IMR-90 (cell line): ENCODE results near the gene RAB40C. TPM values are rescaled to one million over a fixed set of nuclear protein-coding genes. Genes with fewer than 3 reads are reported as not detected.

Experiments
- ATAC-seq: fragments of 200-7000 bp; cut with Tn5 transposase; 2 replicates; pipeline ENCODE4 v1.9.1; 2020; ENCODE audit warnings: low read depth, mild to moderate bottlenecking, moderate library complexity
- BruUV-seq: library from RNA; stranded (reverse); fragments of 400-500 nt; replicated peaks from 2 replicates; lab custom pipeline; 2021; lab: Mats Ljungman, UMichigan
- CTCF ChIA-PET: fragments of 300-600 bp; formaldehyde crosslinking; extraction: SDS; loops from one replicate; lab custom pipeline; 2021; ENCODE audit warnings: antibody characterized with exemption; lab: Yijun Ruan, JAX
- POLR2A ChIA-PET: fragments of 300-600 bp; sonication (Branson Sonifier 250); formaldehyde crosslinking; loops from one replicate; lab custom pipeline; 2022; ENCODE audit warnings: antibody characterized with exemption; ENCODE audit not compliant: unreplicated experiment; lab: Charles Lee
- DNase-seq: peaks from one replicate; pipeline ENCODE4 v3.0.0; 2013
- H2AFZ ChIP-seq: replicated peaks from 2 replicates; pipeline ENCODE3; 2013; ENCODE audit warnings: low read length, mild to moderate bottlenecking; ENCODE audit not compliant: poor library complexity
- H2AK5ac ChIP-seq: 2 replicates; pipeline ENCODE4 v1.6.1; 2013; ENCODE audit warnings: low read depth, low read length, inconsistent platforms
- H2AK9ac ChIP-seq: replicated peaks from 2 replicates; pipeline ENCODE3; 2013; ENCODE audit warnings: mild to moderate bottlenecking, low read depth, low read length, moderate library complexity; ENCODE audit not compliant: poor library complexity
- H2BK120ac ChIP-seq: 2 replicates; pipeline ENCODE4 v1.6.1; 2013; ENCODE audit warnings: low read depth, low read length, inconsistent platforms
- H2BK15ac ChIP-seq: 3 replicates; pipeline ENCODE4 v1.6.1; 2013; ENCODE audit warnings: low read depth, low read length, inconsistent platforms
- H2BK20ac ChIP-seq: 2 replicates; pipeline ENCODE4 v1.6.1; 2013; ENCODE audit warnings: low read depth, mild to moderate bottlenecking, inconsistent platforms, low read length, moderate library complexity
- H2BK5ac ChIP-seq: 2 replicates; pipeline ENCODE4 v1.6.1; 2013; ENCODE audit warnings: mild to moderate bottlenecking, low read depth, low read length, inconsistent platforms; ENCODE audit not compliant: poor library complexity, severe bottlenecking
- H3K14ac ChIP-seq: replicated peaks from 2 replicates; pipeline ENCODE4 v1.6.1; 2013; ENCODE audit warnings: low read depth, low read length, inconsistent platforms
- H3K18ac ChIP-seq: 2 replicates; pipeline ENCODE4 v1.6.1; 2013; ENCODE audit warnings: low read depth, low read length, control low read depth
- H3K23ac ChIP-seq: 2 replicates; pipeline ENCODE4 v1.6.1; 2013; ENCODE audit warnings: low read depth, low read length, inconsistent platforms
- H3K27ac ChIP-seq: 2 replicates; pipeline ENCODE4 v1.5.1; 2013; ENCODE audit warnings: mild to moderate bottlenecking, control low read depth, low read length; ENCODE audit not compliant: insufficient read depth
- H3K27me3 ChIP-seq: 2 replicates; pipeline ENCODE4 v1.6.1; 2013; ENCODE audit warnings: low read length; ENCODE audit not compliant: control insufficient read depth, insufficient read depth
- H3K36me3 ChIP-seq: 2 replicates; pipeline ENCODE4 v1.6.1; 2013; ENCODE audit warnings: low read length, mixed read lengths; ENCODE audit not compliant: control insufficient read depth, insufficient read depth
- H3K4ac ChIP-seq: 2 replicates; pipeline ENCODE4 v1.6.1; 2013; ENCODE audit warnings: low read depth, low read length, inconsistent platforms
- H3K4me1 ChIP-seq: 2 replicates; pipeline ENCODE4 v1.6.1; 2013; ENCODE audit warnings: low read length, mixed read lengths; ENCODE audit not compliant: control insufficient read depth, insufficient read depth
- H3K4me2 ChIP-seq: 2 replicates; pipeline ENCODE4 v1.6.1; 2013; ENCODE audit warnings: low read depth, mild to moderate bottlenecking, control low read depth, low read length, moderate library complexity
- H3K4me3 ChIP-seq: 2 replicates; pipeline ENCODE4 v1.5.1; 2013; ENCODE audit warnings: low read depth, mild to moderate bottlenecking, control low read depth, low read length, moderate library complexity; ENCODE audit not compliant: insufficient read depth
- H3K56ac ChIP-seq: 2 replicates; pipeline ENCODE4 v1.6.1; 2013; ENCODE audit warnings: low read length, inconsistent platforms; ENCODE audit not compliant: insufficient read depth; ENCODE audit errors: extremely low read depth
- H3K79me1 ChIP-seq, 2 experiments: 2 replicates each; pipeline ENCODE4 v1.6.1; 2013; ENCODE audit warnings: low read length in 2 of 2, inconsistent platforms in 1 of 2, low read depth in 1 of 2
- H3K9ac ChIP-seq: 2 replicates; pipeline ENCODE4 v1.6.1; 2013; ENCODE audit warnings: low read depth, low read length, control low read depth
- H3K9me1 ChIP-seq: 2 replicates; pipeline ENCODE4 v1.6.1; 2013; ENCODE audit warnings: low read length, inconsistent platforms; ENCODE audit not compliant: insufficient read depth
- H3K9me3 ChIP-seq: 2 replicates; pipeline ENCODE4 v1.6.1; 2013; ENCODE audit warnings: low read length; ENCODE audit not compliant: control insufficient read depth, insufficient read depth
- H4K20me1 ChIP-seq: 2 replicates; pipeline ENCODE4 v1.6.1; 2013; ENCODE audit warnings: low read length, inconsistent platforms; ENCODE audit not compliant: insufficient read depth
- H4K5ac ChIP-seq: 2 replicates; pipeline ENCODE4 v1.6.1; 2013; ENCODE audit warnings: mild to moderate bottlenecking, low read depth, low read length, control low read depth
- H4K8ac ChIP-seq, 2 experiments: 2 replicates each; pipeline ENCODE4 v1.6.1; 2013; ENCODE audit warnings: low read depth in 2 of 2, low read length in 2 of 2, control low read depth in 1 of 2, inconsistent platforms in 1 of 2
- H4K91ac ChIP-seq: 2 replicates; pipeline ENCODE4 v1.6.1; 2013; ENCODE audit warnings: low read depth, low read length, inconsistent platforms; ENCODE audit not compliant: insufficient read depth
- MAZ ChIP-seq: IDR thresholded peaks from 2 replicates; pipeline ENCODE4 v1.6.1; 2012; ENCODE audit warnings: low read depth, mild to moderate bottlenecking, low read length, improper control_type of control experiment, moderate library complexity, borderline replicate concordance
- RAD21 ChIP-seq: IDR thresholded peaks from 2 replicates; pipeline ENCODE4 v1.6.1; 2012; ENCODE audit warnings: low read length, improper control_type of control experiment
- WGBS, 2 experiments: methylation state at CpG; one replicate each; pipeline versions ENCODE4 v1.1.5 to v1.1.7; 2013; ENCODE audit warnings: missing lambda C conversion rate in 2 of 2; ENCODE audit not compliant: insufficient read length in 1 of 2; ENCODE audit errors: extremely low coverage in 2 of 2; 5-methylcytosine and 5-hydroxymethylcytosine counted together
- dilution Hi-C: fragments of 300-500 bp; cut with HindIII; formaldehyde crosslinking; loops from one replicate; pipeline ENCODE4 v1.14.3; 2018; ENCODE audit warnings: low sequenced_read_pairs; ENCODE audit not compliant: unreplicated experiment
- in situ Hi-C: fragments of 300-500 bp; cut with MboI; formaldehyde crosslinking; loops from 3 replicates; pipeline ENCODE4 v1.14.3; 2019; ENCODE audit warnings: low sequenced_read_pairs, inconsistent platforms, mixed read lengths
- intact Hi-C: fragments of 100-400 bp; cut with micrococcal nuclease; formaldehyde crosslinking; loops from 2 replicates; pipeline ENCODE4 v1.10.0; 2022
- polyA plus RNA-seq, 3 experiments: library from polyadenylated mRNA; depleted of rRNA; stranded (reverse); fragments of >200 nt; gene quantifications; 2 replicates each; pipeline ENCODE4 v1.2.3, GENCODE V29; 2012; ENCODE audit warnings: low replicate concordance in 1 of 3
- total RNA-seq: library from RNA; depleted of rRNA; stranded (reverse); fragments of >200 nt; gene quantifications from 2 replicates; pipeline ENCODE4 v1.2.3, GENCODE V29; 2012
- TF ChIP-seq, protein P1 (sequence below): conservative IDR thresholded peaks from 2 replicates; pipeline ENCODE4 v1.5.1; 2012; ENCODE audit warnings: mild to moderate bottlenecking, low read depth, low read length, improper control_type of control experiment

The RAB40C gene
- total and polyA plus RNA-seq, 2 of the 4 experiments (the other 2 are of a cell fraction), result 6.8 to 13.7 TPM

DNA sequence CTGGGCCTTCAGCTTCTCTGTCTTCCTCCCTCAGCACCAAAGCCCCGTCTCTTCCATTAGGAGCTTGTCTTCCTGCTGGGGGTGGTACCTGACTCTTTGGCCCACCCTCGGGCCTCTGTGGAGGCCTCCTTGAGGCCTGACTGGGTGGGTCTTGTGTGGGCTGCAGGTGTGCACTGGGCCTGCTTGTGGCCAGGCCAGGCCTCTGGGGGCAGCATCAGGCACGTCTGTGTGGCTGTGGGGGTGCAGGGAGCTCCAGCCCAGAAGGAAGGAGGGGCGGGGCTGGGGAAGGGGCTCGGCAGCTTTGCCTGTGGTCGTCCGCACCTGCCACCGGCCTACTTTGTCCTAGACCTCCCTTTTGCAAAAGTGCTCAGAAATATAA lies 13.1 kb upstream of the RAB40C start:
- WGBS, 2 experiments, result no CpG with 5 or more reads among the region's 8 CpGs
- Histone ChIP-seq H3K9me1 (no peaks in the 10 kb centered on the region), H2BK120ac (no peak overlapping the region), H3K4me2 (no peak overlapping the region), H3K56ac (no peak overlapping the region), H4K91ac (no peak overlapping the region), H3K23ac (no peak overlapping the region), H3K27ac (no peak overlapping the region), H3K36me3 (peaks cover 16% of the 10 kb centered on the region; the same call in 1 of the 2 replicates), H2AFZ (peak overlapping the region; percentile 43), H3K4me3 (no peak overlapping the region), H4K5ac (no peak overlapping the region), H3K18ac (no peak overlapping the region), H3K9me3 (no peaks in the 10 kb centered on the region), H2AK5ac (no peak overlapping the region), H3K14ac (no peak overlapping the region), H3K79me1 (peaks cover 3 to 12% of the 10 kb centered on the region in 2 experiments; a peak in 2 of 4 replicates), H2BK15ac (no peak overlapping the region), H4K8ac (no peak overlapping the region), H3K4me1 (no peaks in the 10 kb centered on the region), H3K27me3 (no peaks in the 10 kb centered on the region), H2BK20ac (no peak overlapping the region), H2BK5ac (no peak overlapping the region), H3K4ac (no peak overlapping the region), H2AK9ac (no peak overlapping the region), H4K20me1 (no peaks in the 10 kb centered on the region; the same call in 1 of the 2 replicates), H3K9ac (no peak overlapping the region)
- intact Hi-C loops, result no loop called here
- ATAC-seq, result no peak; the same call in 1 of the 2 replicates
- DNase-seq, result no peak
- POLR2A ChIA-PET, result no interaction called here
- dilution Hi-C loops, result no loop called here
- no TSS peak for BruUV-seq
- TF ChIP-seq MAZ, result no peak
- no peak for TF ChIP-seq RAD21
- TF ChIP-seq, protein P1, sequence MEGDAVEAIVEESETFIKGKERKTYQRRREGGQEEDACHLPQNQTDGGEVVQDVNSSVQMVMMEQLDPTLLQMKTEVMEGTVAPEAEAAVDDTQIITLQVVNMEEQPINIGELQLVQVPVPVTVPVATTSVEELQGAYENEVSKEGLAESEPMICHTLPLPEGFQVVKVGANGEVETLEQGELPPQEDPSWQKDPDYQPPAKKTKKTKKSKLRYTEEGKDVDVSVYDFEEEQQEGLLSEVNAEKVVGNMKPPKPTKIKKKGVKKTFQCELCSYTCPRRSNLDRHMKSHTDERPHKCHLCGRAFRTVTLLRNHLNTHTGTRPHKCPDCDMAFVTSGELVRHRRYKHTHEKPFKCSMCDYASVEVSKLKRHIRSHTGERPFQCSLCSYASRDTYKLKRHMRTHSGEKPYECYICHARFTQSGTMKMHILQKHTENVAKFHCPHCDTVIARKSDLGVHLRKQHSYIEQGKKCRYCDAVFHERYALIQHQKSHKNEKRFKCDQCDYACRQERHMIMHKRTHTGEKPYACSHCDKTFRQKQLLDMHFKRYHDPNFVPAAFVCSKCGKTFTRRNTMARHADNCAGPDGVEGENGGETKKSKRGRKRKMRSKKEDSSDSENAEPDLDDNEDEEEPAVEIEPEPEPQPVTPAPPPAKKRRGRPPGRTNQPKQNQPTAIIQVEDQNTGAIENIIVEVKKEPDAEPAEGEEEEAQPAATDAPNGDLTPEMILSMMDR, result 0 out of 2 replicates have a peak, but pooled peaks have one; percentile 5
- in situ Hi-C loops, result no loop called here
- CTCF ChIA-PET, result interaction anchor here (0.7 kb wide), 1 partner anchor 37 kb away, joined by 3 read pairs; no protein-coding TSS in a partner anchor
